Right lobe of liver (tissue), 6 donors: ENCODE data around the gene HTRA3. TPM values are rescaled to one million over a fixed set of nuclear protein-coding genes. Genes with fewer than 3 reads are reported as not detected.

ENCODE experiments used
- ATAC-seq, 4 donors: fragments of 200-7000 bp; cut with Tn5 transposase; one replicate each; pipeline ENCODE4 v1.9.1; 2020; ENCODE audit warnings: mild to moderate bottlenecking in 4 of 4, moderate library complexity in 4 of 4
- DNase-seq, 3 donors: peaks; one replicate each; pipeline ENCODE4 v3.0.0-alpha.2; 2020
- H3K27ac ChIP-seq, 3 donors: fragments of 200-600 bp; one replicate each; pipeline ENCODE4 v1.8.0; 2022
- H3K27me3 ChIP-seq, 2 donors: fragments of 200-600 bp; one replicate each; pipeline ENCODE4 v1.8.0; 2022
- H3K36me3 ChIP-seq, 4 donors: fragments of 200-600 bp; sonication (generic) in 1 of 4; one replicate each; pipeline versions ENCODE4 v1.5.1 to v1.8.0; 2017 to 2022; ENCODE audit warnings: control low read depth in 1 of 4
- H3K4me1 ChIP-seq, 4 donors: fragments of 200-600 bp; sonication (generic) in 1 of 4; one replicate each; pipeline versions ENCODE4 v1.5.1 to v1.8.0; 2017 to 2022; ENCODE audit warnings: control low read depth in 1 of 4
- H3K4me3 ChIP-seq, 3 donors: fragments of 200-600 bp; one replicate each; pipeline ENCODE4 v1.8.0; 2022
- H3K9me3 ChIP-seq, 4 donors: fragments of 200-600 bp; sonication (generic) in 1 of 4; one replicate each; pipeline versions ENCODE4 v1.5.1 to v1.8.0; 2017 to 2022; ENCODE audit warnings: control low read depth in 1 of 4
- POLR2A ChIP-seq: fragments of 450-650 bp; IDR thresholded peaks from one replicate; pipeline ENCODE4 v1.6.1; 2017; ENCODE audit warnings: antibody characterized with exemption, mild to moderate bottlenecking
- WGBS: methylation state at CpG from one replicate; pipeline ENCODE4 v1.1.6; 2018; ENCODE audit warnings: low coverage, low lambda C conversion rate; ENCODE audit not compliant: insufficient coverage; ENCODE audit errors: missing lambda C conversion rate; 5-methylcytosine and 5-hydroxymethylcytosine counted together
- intact Hi-C, 2 donors: fragments of 100-400 bp; cut with DNase I; formaldehyde crosslinking; loops; one replicate each; pipeline versions ENCODE4 v1.11.2 to v1.14.1; 2022
- total RNA-seq, 6 experiments: library from RNA; depleted of rRNA in 2 of 6; stranded (reverse); fragments of >200 nt in 2 of 6; fragmentation: NEBNext Ultra II Directional in 3 of 6; extraction: Animal tissue kit (Norgen Biotek cat#: 25700) in 3 of 6; gene quantifications; one replicate each; pipeline versions ENCODE4 v1.1.0 to v1.2.4, GENCODE V29; 2016 to 2023
- TF ChIP-seq, protein P1 (sequence below), 4 donors: fragments of 200-600 bp in 3 of 4; fragments of 450-650 bp in 1 of 4; IDR thresholded peaks; one replicate each; pipeline versions ENCODE4 v1.5.1 to v1.8.0; 2016 to 2022; ENCODE audit warnings: antibody characterized with exemption in 4 of 4, mild to moderate bottlenecking in 2 of 4
- donor health status: DM: no; HTN: yes; CAD: no.
- donor health status: DM: no; HTN: no; CAD: no.
- donor health status: DM: no; HTN: no; CAD: no.
- donor health status: DM: no; HTN: yes; CAD: no.
- donor health status: DM: no; HTN: yes; CAD: no.

The HTRA3 gene
- total RNA-seq, 6 experiments from 2014 or later, result 0.32 to 1.6 (median 1.0) TPM

GRCh38 chr4:8238515-8239053 is 31.0 kb upstream of the HTRA3 start:
- Histone ChIP-seq H3K4me3 (no peak overlapping the region), H3K4me1 (peaks cover 0 to 5% (median 0%) of the 10 kb centered on the region in 4 donors), H3K36me3 (peaks cover 9 to 45% (median 21%) of the 10 kb centered on the region in 4 donors), H3K9me3 (no peaks in the 10 kb centered on the region), H3K27me3 (no peaks in the 10 kb centered on the region), H3K27ac (no peak overlapping the region)
- DNase-seq (peak in 2 of 3 donors; percentile 45 to 50), ATAC-seq (peak; percentile 8 to 38 (median 24))
- TF ChIP-seq POLR2A, result no peak
- TF ChIP-seq, protein P1, sequence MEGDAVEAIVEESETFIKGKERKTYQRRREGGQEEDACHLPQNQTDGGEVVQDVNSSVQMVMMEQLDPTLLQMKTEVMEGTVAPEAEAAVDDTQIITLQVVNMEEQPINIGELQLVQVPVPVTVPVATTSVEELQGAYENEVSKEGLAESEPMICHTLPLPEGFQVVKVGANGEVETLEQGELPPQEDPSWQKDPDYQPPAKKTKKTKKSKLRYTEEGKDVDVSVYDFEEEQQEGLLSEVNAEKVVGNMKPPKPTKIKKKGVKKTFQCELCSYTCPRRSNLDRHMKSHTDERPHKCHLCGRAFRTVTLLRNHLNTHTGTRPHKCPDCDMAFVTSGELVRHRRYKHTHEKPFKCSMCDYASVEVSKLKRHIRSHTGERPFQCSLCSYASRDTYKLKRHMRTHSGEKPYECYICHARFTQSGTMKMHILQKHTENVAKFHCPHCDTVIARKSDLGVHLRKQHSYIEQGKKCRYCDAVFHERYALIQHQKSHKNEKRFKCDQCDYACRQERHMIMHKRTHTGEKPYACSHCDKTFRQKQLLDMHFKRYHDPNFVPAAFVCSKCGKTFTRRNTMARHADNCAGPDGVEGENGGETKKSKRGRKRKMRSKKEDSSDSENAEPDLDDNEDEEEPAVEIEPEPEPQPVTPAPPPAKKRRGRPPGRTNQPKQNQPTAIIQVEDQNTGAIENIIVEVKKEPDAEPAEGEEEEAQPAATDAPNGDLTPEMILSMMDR (IDR thresholded peaks at IDR 0.05), result peak; percentile 22 to 37 (median 25)
- 0% methylated on average over 1 of the region's 17 CpGs for WGBS
- intact Hi-C loops, result loop anchor here in 1 of 2 donors (5.0 kb wide), 1 partner anchor 169 kb away; no protein-coding TSS in a partner anchor

- Histone ChIP-seq H3K4me1 (peaks cover 0 to 5% (median 0%) of the 10 kb centered on the region in 4 donors), H3K27me3 (no peaks in the 10 kb centered on the region), H3K27ac (no peak overlapping the region), H3K36me3 (peaks cover 9 to 39% (median 18%) of the 10 kb centered on the region in 4 donors), H3K4me3 (no peak overlapping the region), H3K9me3 (no peaks in the 10 kb centered on the region)
- 100% methylated on average over 2 of the region's 13 CpGs for WGBS
- DNase-seq (peak in 1 of 3 donors; percentile 11), ATAC-seq (no peak)
- intact Hi-C loops, result loop anchor here in 1 of 2 donors (5.0 kb wide), 1 partner anchor 168 kb away; no protein-coding TSS in a partner anchor
- TF ChIP-seq POLR2A, result no peak
- TF ChIP-seq, protein P1 (IDR thresholded peaks at IDR 0.05), result no peak
Observed at GRCh38 chr4:8239226-8239625, 30.3 kb upstream of the HTRA3 start.

DNA sequence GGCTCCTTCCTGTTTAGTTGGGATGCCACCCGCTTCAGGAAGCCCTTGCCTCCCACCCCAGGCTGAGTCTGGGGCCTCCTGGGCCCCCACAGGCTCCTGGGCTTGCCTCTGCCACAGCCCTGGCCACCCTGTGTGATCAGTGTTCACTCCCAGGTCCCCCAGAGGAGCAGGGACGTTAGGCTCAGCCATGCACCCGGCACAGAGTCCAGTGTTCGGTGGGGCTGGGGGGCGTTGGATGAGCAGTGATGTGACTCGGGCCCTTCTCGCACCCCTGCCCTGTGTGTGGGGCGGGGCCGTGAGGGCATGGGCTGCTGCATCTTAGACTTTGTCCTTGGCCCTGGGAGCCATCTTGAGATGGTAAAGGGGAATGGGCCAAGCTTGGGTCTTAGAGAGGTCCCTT is 29.9 kb upstream of the HTRA3 start:
- TF ChIP-seq, protein P1 (IDR thresholded peaks at IDR 0.05), result no peak
- TF ChIP-seq POLR2A, result no peak
- H3K4me1 ChIP-seq, result peaks cover 0 to 5% (median 0%) of the 10 kb centered on the region in 4 donors

GRCh38 chr4:8240211-8241041 is 29.1 kb upstream of the HTRA3 start:
- DNase-seq (peak in 2 of 3 donors; percentile 16 to 41), ATAC-seq (no peak)
- Histone ChIP-seq H3K4me1 (peaks cover 0 to 5% (median 0%) of the 10 kb centered on the region in 4 donors), H3K27ac (no peak overlapping the region), H3K9me3 (no peaks in the 10 kb centered on the region), H3K27me3 (no peaks in the 10 kb centered on the region), H3K36me3 (peaks cover 1 to 30% (median 12%) of the 10 kb centered on the region in 4 donors), H3K4me3 (no peak overlapping the region)
- TF ChIP-seq, protein P1 (IDR thresholded peaks at IDR 0.05), result no peak
- no peak for TF ChIP-seq POLR2A
- intact Hi-C loops, result loop anchor here in 1 of 2 donors (5.0 kb wide), 1 partner anchor 167 kb away; no protein-coding TSS in a partner anchor
- 69% methylated on average over 8 of the region's 26 CpGs for WGBS

More for the DNA sequence above, 29.9 kb upstream of the HTRA3 start:
- WGBS, result no CpG with 5 or more reads among the region's 9 CpGs
- H3K9me3 ChIP-seq, result no peaks in the 10 kb centered on the region
- ATAC-seq (no peak), DNase-seq (peak in 2 of 3 donors; percentile 20 to 40)
- no peaks in the 10 kb centered on the region for H3K27me3 ChIP-seq
- no peak overlapping the region for H3K27ac ChIP-seq
- peaks cover 9 to 36% (median 16%) of the 10 kb centered on the region in 4 donors for H3K36me3 ChIP-seq
- intact Hi-C loops, result loop anchor here (5.0 kb wide), 1 partner anchor 168 kb away; no protein-coding TSS in a partner anchor
- no peak overlapping the region for H3K4me3 ChIP-seq
